HG02981 (cell line): Measurements from ENCODE around the gene ATCAY.
"Not testable (repeated sequence)": the region's sequence is repeated elsewhere in the genome, so short reads cannot be mapped to it uniquely, and the experiment has no call there.

Experiments used
- ATAC-seq: cut with Tn5 transposase; IDR thresholded peaks from one replicate; pipeline ENCODE4 v1.9.1; 2021; ENCODE audit warnings: mild to moderate bottlenecking, moderate library complexity; ENCODE audit not compliant: unreplicated experiment

The ATCAY gene

GRCh38 chr19:3852614-3853254 lies 27.8 kb upstream of the ATCAY start:
- no peak for ATAC-seq

DNA sequence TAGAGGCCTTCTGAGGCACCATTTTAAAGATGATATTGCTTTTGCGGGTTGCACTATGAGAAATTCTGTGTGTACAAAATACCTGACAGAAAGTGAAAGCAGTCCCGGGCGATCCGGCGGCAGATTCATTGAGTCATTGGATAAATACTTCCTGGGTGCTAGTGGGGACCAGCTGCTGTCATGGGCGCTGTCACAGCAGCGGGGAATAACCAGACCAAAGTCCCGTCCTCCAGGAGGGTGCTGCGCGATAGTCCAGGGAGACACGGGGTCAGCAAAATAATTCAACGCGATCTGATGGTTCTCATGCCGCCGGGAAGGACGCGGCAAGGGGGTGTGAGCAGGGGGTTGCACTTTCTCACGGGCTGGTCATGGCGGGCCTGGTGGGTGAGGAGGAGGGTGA lies 25.2 kb upstream of the ATCAY start:
- ATAC-seq: no peak

GRCh38 chr19:3857449-3858003 lies 23.0 kb upstream of the ATCAY start:
- ATAC-seq: no peak

GRCh38 chr19:3860499-3860898 lies 20.0 kb upstream of the ATCAY start:
- ATAC-seq: no peak

DNA sequence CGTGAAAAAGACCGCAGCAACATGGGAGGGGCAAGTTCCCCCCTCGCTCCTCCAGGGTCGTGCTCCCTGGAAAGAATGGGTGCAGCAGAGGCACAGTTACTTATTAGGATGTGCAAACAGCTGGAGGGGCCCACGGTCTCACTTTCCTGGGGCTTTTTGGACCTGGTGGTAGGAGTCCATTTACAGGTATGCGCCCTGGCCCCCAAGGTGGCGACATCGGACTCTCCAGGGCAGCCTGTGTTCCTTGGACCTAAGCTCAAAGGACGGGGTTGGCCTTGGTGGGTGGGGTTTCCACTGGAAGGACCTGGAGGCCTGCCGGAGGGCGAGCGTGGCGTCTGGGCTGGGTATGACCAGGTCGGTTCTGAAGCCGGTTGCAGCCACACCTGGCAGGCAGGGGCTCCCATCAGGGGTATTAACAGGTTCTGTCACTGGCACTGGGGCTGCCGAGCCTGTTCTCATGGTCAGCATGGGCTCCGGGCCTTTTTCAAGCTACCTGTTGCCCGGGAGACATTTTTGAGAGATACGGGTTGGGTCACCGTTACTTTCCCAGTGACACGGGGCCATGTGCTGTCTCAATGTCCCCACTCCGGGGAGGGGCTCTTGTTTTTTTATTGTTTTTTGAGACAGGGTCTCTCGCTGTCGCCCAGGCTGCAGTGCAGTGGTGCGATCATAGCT lies 17.5 kb upstream of the ATCAY start:
- no peak for ATAC-seq

DNA sequence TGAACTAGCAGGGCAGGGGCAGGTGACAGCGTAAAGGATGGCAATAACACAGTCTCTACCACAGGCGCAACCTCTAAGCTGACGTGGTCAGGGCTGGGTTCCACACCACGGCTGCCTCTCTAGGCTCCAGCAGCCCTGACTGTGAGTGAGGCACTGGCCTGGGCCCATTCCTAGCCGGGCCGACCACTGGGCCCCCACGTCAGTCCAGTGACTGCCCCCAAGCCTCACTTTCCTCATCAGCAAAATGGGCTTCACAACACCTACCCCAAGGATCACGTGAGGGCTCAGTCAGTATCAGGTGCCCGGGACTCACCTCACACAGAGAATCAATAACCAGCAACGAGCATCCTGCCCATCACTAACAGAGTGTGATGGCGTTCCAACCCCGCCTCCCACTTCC lies 16.8 kb upstream of the ATCAY start:
- ATAC-seq: no peak

DNA sequence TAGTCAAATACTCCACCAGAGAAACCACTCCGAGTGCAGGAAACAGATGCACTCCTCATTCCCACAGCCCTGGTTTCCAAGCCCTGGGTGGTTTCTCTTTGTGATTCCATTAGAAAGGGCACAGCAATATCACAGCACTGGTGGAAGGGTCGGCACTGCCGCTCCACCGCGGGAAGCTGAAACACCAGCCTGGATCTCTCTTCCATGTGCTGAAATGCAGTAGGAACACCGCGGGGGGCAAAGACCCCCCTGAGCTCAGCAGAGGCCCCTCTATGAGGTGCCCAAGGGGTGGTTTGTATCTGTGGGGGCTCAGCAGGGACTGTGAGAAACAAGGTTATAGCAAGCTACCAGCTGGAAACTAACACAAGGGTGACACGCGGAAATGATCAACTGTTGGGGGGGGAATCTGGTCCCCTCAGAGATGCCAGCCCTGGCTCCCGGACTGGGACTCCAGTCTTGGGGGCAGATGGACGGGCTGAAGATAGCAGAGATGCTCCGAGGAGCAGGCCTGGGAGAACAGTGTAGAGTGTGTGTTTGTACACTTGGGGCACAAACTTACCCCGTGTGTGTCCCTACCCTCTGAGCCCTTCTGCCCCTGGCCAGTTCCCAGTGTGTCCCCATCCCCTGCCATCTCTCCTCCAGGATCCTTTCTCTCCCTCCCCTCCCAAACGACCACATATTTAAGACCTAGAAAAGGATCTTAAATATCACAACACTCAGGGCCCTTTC lies 13.4 kb upstream of the ATCAY start:
- no peak for ATAC-seq

GRCh38 chr19:3867971-3868769 lies 12.3 kb upstream of the ATCAY start:
- ATAC-seq: no peak

- ATAC-seq: no peak
Measured at GRCh38 chr19:3868770-3869456, 11.6 kb upstream of the ATCAY start, which contains the start of gene ZFR2. ZFR2 (minus strand) TSS chr19:3869038; CDS start chr19:3869017, 21 bp downstream.

DNA sequence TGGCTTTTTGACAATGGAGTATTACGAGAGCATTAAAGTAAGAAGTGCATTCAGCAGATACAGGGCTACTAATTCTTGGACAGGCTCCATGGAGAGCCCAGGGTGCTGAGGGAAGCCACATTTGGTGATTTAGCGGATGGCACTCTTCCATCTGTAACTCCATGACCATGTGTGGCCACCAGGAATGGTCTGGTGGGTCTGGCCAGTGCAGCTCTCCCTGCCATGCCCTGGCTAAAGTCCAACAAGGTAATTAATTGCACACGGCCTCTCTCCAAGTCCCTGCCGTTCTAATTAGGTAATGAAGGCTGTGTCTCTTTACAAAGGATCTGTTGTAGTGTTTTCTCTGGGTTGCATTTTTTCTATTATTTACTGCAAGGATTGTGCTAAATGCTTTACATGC lies 7.3 kb upstream of the ATCAY start:
- ATAC-seq: no peak

GRCh38 chr19:3874695-3875094 lies 5.8 kb upstream of the ATCAY start:
- ATAC-seq: not testable (repeated sequence)

DNA sequence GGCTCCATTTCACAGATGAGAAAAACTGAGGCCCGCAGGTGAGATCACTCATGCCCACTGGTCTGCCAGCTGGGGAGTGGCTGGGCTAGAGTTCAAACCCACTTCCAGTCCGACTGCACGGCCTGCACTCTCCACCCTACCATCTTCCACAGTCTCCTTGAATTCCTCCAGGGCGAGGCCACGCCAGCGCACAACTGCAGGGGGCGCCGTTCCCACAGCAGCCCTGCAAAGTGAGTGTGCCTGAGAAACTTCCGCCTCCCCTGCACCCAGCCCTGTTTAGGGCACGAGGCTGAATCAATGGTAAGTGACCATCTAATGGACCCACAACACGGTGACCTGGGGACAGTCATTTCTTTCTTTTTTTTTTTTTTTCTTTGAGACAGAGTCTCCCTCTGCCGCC lies 829 bp upstream of the ATCAY start:
- ATAC-seq: no peak

GRCh38 chr19:3881272-3882040 lies 971 bp downstream of the ATCAY start:
- ATAC-seq: no peak

GRCh38 chr19:3882041-3882384 lies 1.5 kb downstream of the ATCAY start:
- ATAC-seq: no peak

- no peak for ATAC-seq
Measured at GRCh38 chr19:3890591-3890990, 10.1 kb downstream of the ATCAY start.

- no peak for ATAC-seq
Measured at GRCh38 chr19:3893509-3894179, 13.2 kb downstream of the ATCAY start.

GRCh38 chr19:3894959-3895358 lies 14.5 kb downstream of the ATCAY start:
- not testable (repeated sequence) for ATAC-seq

DNA sequence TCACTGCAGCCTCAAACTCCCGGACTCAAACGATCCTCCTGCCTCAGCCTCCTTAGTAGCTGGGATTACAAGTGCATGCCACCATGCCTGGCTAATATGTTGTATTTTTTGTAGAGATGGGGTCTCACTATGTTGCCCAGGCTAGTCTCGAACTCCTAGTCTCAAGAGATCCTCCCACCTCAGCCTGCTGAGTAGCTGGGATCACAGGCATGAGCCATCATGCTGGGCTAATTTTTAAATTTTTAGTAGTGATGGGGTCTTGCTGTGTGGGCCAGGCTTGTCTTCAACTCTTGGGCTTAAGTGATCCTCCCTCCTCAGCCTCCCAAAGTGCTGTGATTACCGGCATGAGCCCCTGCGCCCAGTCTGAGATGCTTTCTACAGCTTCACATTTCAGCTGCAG lies 15.3 kb downstream of the ATCAY start:
- ATAC-seq: no peak

- ATAC-seq: no peak
Measured at GRCh38 chr19:3897936-3898335, 17.5 kb downstream of the ATCAY start.
